Heart right ventricle (tissue), 16 donors: ENCODE measurements around the gene CSNK1D. TPM values are rescaled to one million over a fixed set of nuclear protein-coding genes. Genes with fewer than 3 reads are reported as not detected.

Source experiments
- ATAC-seq, 8 donors: fragments of 200-7000 bp; cut with Tn5 transposase; one replicate each; pipeline ENCODE4 v1.9.1; 2020; ENCODE audit warnings: mild to moderate bottlenecking in 8 of 8, moderate library complexity in 8 of 8, moderate number of reproducible peaks in 1 of 8
- DNase-seq, 2 donors: peaks; one replicate each; pipeline ENCODE4 v3.0.0-alpha.2; 2020
- H3K27ac ChIP-seq, 10 donors: fragments of 200-600 bp; sonication (generic) in 2 of 10; one replicate each; pipeline versions ENCODE4 v1.5.0 to v1.8.0; 2020 to 2022; ENCODE audit warnings: mild to moderate bottlenecking in 3 of 10
- H3K27me3 ChIP-seq, 7 donors: fragments of 200-600 bp; one replicate each; pipeline ENCODE4 v1.8.0; 2021 to 2022; ENCODE audit warnings: mild to moderate bottlenecking in 2 of 7
- H3K36me3 ChIP-seq, 9 donors: fragments of 200-600 bp; sonication (generic) in 1 of 9; one replicate each; pipeline versions ENCODE4 v1.5.0 to v1.8.0; 2020 to 2022; ENCODE audit warnings: mild to moderate bottlenecking in 2 of 9
- H3K4me1 ChIP-seq, 9 donors: fragments of 200-600 bp; sonication (generic) in 1 of 9; one replicate each; pipeline versions ENCODE4 v1.5.0 to v1.8.0; 2020 to 2022; ENCODE audit warnings: mild to moderate bottlenecking in 4 of 9
- H3K4me3 ChIP-seq, 10 donors: fragments of 200-600 bp; sonication (generic) in 2 of 10; one replicate each; pipeline versions ENCODE4 v1.5.0 to v1.8.0; 2020 to 2022; ENCODE audit warnings: mild to moderate bottlenecking in 7 of 10, moderate library complexity in 2 of 10
- H3K9me3 ChIP-seq, 11 donors: fragments of 200-600 bp in 10 of 11; sonication (generic) in 2 of 11; one replicate each; pipeline versions ENCODE4 v1.5.0 to v1.8.0; 2013 to 2022; ENCODE audit warnings: mild to moderate bottlenecking in 2 of 11, control low read depth in 1 of 11, moderate library complexity in 1 of 11
- CTCF ChIP-seq, 9 donors: fragments of 200-600 bp; sonication (generic) in 2 of 9; IDR thresholded peaks; one replicate each; pipeline versions ENCODE4 v1.5.0 to v1.8.0; 2021 to 2022; ENCODE audit warnings: antibody characterized with exemption in 9 of 9, mild to moderate bottlenecking in 5 of 9, moderate library complexity in 1 of 9
- WGBS, 2 donors: extraction: QIAGEN DNeasy Blood & Tissue Kit; methylation state at CpG; one replicate each; pipeline ENCODE4 v1.1.7; 2013; ENCODE audit warnings: inconsistent platforms in 1 of 2; 5-methylcytosine and 5-hydroxymethylcytosine counted together
- intact Hi-C, 10 donors: fragments of 100-400 bp; cut with DNase I; formaldehyde crosslinking; loops; one replicate each; pipeline versions ENCODE4 v1.11.1 to v1.14.2; 2022
- polyA plus RNA-seq, 2 donors: library from polyadenylated mRNA; stranded (reverse); fragments of 200-250 nt; gene quantifications; one replicate each; pipeline ENCODE4 v1.2.3, GENCODE V29; 2013
- total RNA-seq, 10 donors: library from RNA; stranded (reverse); fragmentation: NEBNext Ultra II Directional in 3 of 10; extraction: Animal tissue kit (Norgen Biotek cat#: 25700) in 3 of 10; gene quantifications; one replicate each; pipeline versions ENCODE4 v1.2.1 to v1.2.4, GENCODE V29; 2021 to 2023
- donor health status: Arrhythmogenic right ventricular cardiomyopathy.
- donor health status: ischemic (EF 13 %, LVEDD 7.1; RV severe dilation, severe dysfunction).
- donor health status: healthy with polysubstance abuse.
- donor health status: DM: no; HTN: yes; CAD: no.
- donor health status: DM: no; HTN: no; CAD: no.
- donor health status: ischemic (EF 25% LVEDD 6.9; RV normal size, moderate dysfunction).
- donor health status: ischemic (EF 25% LVEDD 5.7; RV mildly dilated, moderate dysfunction).
- donor health status: healthy.
- donor health status: DM: yes; HTN: yes; CAD: no.
- donor health status: Ischemic cardiomyopathy.
- donor health status: ischemic (EF 35%, LVEDD 5.7; RV mildly dilated, moderate dysfunction).
- donor health status: nonischemic (EF 11% LVEDD 7.7; RV severe dilation, severe dysfunction).
- donor health status: DM: yes; HTN: yes; CAD: no.
- donor health status: PGD.
- donor health status: ischemic (EF 29% LVEDD 5.4; RV normal size, mild dysfunction).
- donor health status: nonischemic (EF 23%, LVEDD 6.1; RV moderate dilation, normal function).

CSNK1D gene
- total and polyA plus RNA-seq, 12 donors, result 54.4 to 72.7 (median 66.8) TPM

GRCh38 chr17:82241926-82242697, 31.4 kb downstream of the CSNK1D start:
- WGBS, 2 donors, result 13 to 32% methylated on average over 20 of the region's 20 CpGs
- intact Hi-C loops, result loop anchor here in 4 of 10 donors (5.0 to 10.0 kb wide), 3 partner anchors 53 to 83 kb away; no protein-coding TSS in a partner anchor
- peak in 1 of 2 donors; percentile 62 for DNase-seq
- ATAC-seq, result peak; percentile 13 to 54 (median 44)
- peaks cover 60 to 92% (median 77%) of the 10 kb centered on the region in 9 donors for H3K4me1 ChIP-seq
- H3K36me3 ChIP-seq, result peaks cover 0 to 83% (median 27%) of the 10 kb centered on the region in 9 donors
- H3K27ac ChIP-seq, result peak overlapping the region; percentile 16 to 84 (median 75)
- H3K9me3 ChIP-seq, result no peaks in the 10 kb centered on the region
- peak in 1 of 9 donors; percentile 4 for TF ChIP-seq CTCF (IDR thresholded peaks at IDR 0.05)
- H3K4me3 ChIP-seq, result peak overlapping the region in 1 of 10 donors; percentile 10
- H3K27me3 ChIP-seq, result no peaks in the 10 kb centered on the region

- peaks cover 0 to 83% (median 26%) of the 10 kb centered on the region in 9 donors for H3K36me3 ChIP-seq
- peak; percentile 39 to 59 (median 44) for ATAC-seq
- TF ChIP-seq CTCF (IDR thresholded peaks at IDR 0.05), result no peak
- DNase-seq, result peak; percentile 76 to 80
- 36% methylated on average over 27 of the region's 27 CpGs for WGBS, 2 donors
- H3K27me3 ChIP-seq, result no peaks in the 10 kb centered on the region
- peak overlapping the region in 1 of 10 donors; percentile 10 for H3K4me3 ChIP-seq
- peaks cover 53 to 92% (median 73%) of the 10 kb centered on the region in 9 donors for H3K4me1 ChIP-seq
- no peaks in the 10 kb centered on the region for H3K9me3 ChIP-seq
- intact Hi-C loops, result loop anchor here in 4 of 10 donors (5.0 to 10.0 kb wide), 3 partner anchors 53 to 83 kb away; no protein-coding TSS in a partner anchor
- peak overlapping the region; percentile 16 to 84 (median 75) for H3K27ac ChIP-seq
Observed at GRCh38 chr17:82241183-82241925, 32.1 kb downstream of the CSNK1D start.

- Histone ChIP-seq H3K4me1 (peaks cover 56 to 92% (median 76%) of the 10 kb centered on the region in 9 donors), H3K27ac (peak overlapping the region; percentile 16 to 84 (median 75)), H3K36me3 (peaks cover 0 to 83% (median 21%) of the 10 kb centered on the region in 9 donors), H3K4me3 (no peak overlapping the region), H3K9me3 (no peaks in the 10 kb centered on the region), H3K27me3 (no peaks in the 10 kb centered on the region)
- no peak for ATAC-seq
- 63 to 70% methylated on average over 20 of the region's 20 CpGs for WGBS, 2 donors
- intact Hi-C loops, result loop anchor here in 4 of 10 donors (5.0 to 10.0 kb wide), 3 partner anchors 54 to 84 kb away; no protein-coding TSS in a partner anchor
- no peak for DNase-seq
- no peak for TF ChIP-seq CTCF (IDR thresholded peaks at IDR 0.05)
Observed at GRCh38 chr17:82240506-82241182, 32.9 kb downstream of the CSNK1D start.
